MM.1S (cell line): ENCODE measurements around the gene OR2AP1.

Source experiments
- DNase-seq: peaks from one replicate; pipeline ENCODE4 v3.0.0-alpha.2; 2015
- H2AFZ ChIP-seq: fragments of 300-600 bp; sonication (generic); 2 replicates; pipeline ENCODE4 v1.6.0; 2016; ENCODE audit warnings: antibody characterized with exemption, low read length
- H3F3A ChIP-seq: fragments of 300-600 bp; sonication (generic); 2 replicates; pipeline ENCODE4 v1.6.1; 2016; ENCODE audit warnings: mild to moderate bottlenecking, antibody characterized with exemption, low read length, moderate library complexity, mixed read lengths; ENCODE audit not compliant: insufficient read depth
- H3K27ac ChIP-seq: fragments of 300-600 bp; sonication (generic); 2 replicates; pipeline ENCODE4 v1.5.1; 2016; ENCODE audit warnings: mild to moderate bottlenecking, low read length
- H3K27me3 ChIP-seq: fragments of 300-600 bp; sonication (generic); replicated peaks from 2 replicates; pipeline ENCODE4 v1.6.0; 2016; ENCODE audit warnings: low read length; ENCODE audit not compliant: insufficient read depth
- H3K36me3 ChIP-seq: fragments of 300-600 bp; sonication (generic); replicated peaks from 2 replicates; pipeline ENCODE4 v1.6.1; 2016; ENCODE audit warnings: mild to moderate bottlenecking, low read length, mixed read lengths; ENCODE audit not compliant: insufficient read depth
- H3K4me1 ChIP-seq: fragments of 300-600 bp; sonication (generic); 2 replicates; pipeline ENCODE4 v1.6.1; 2016; ENCODE audit warnings: low read length, mixed read lengths
- H3K4me2 ChIP-seq: fragments of 300-600 bp; sonication (generic); 2 replicates; pipeline ENCODE4 v1.6.0; 2016; ENCODE audit warnings: low read depth, low read length
- H3K4me3 ChIP-seq: fragments of 300-600 bp; sonication (generic); 2 replicates; pipeline ENCODE4 v1.5.1; 2016; ENCODE audit warnings: low read length, mixed read lengths
- H3K79me2 ChIP-seq: fragments of 300-600 bp; sonication (generic); 2 replicates; pipeline ENCODE4 v1.6.1; 2016; ENCODE audit warnings: mixed run types, low read length, mixed read lengths
- H3K9ac ChIP-seq: fragments of 300-600 bp; sonication (generic); 2 replicates; pipeline ENCODE4 v1.6.1; 2016; ENCODE audit warnings: low read length, mixed read lengths
- H3K9me2 ChIP-seq: fragments of 300-600 bp; sonication (generic); replicated peaks from 2 replicates; pipeline ENCODE4 v1.6.1; 2016; ENCODE audit warnings: mild to moderate bottlenecking, low read length, mixed read lengths; ENCODE audit not compliant: insufficient read depth
- H3K9me3 ChIP-seq: fragments of 300-600 bp; sonication (generic); replicated peaks from 2 replicates; pipeline ENCODE4 v1.6.1; 2016; ENCODE audit warnings: mild to moderate bottlenecking, low read length, mixed read lengths; ENCODE audit not compliant: insufficient read depth
- H4K20me1 ChIP-seq: fragments of 300-600 bp; sonication (generic); 2 replicates; pipeline ENCODE4 v1.6.1; 2016; ENCODE audit warnings: mild to moderate bottlenecking, low read length, moderate library complexity, mixed read lengths; ENCODE audit not compliant: insufficient read depth
- EZH2 ChIP-seq: fragments of 300-600 bp; sonication (generic); optimal IDR thresholded peaks from 2 replicates; pipeline ENCODE3; 2017; ENCODE audit warnings: low read depth, mild to moderate bottlenecking, antibody characterized with exemption, low read length, mixed read lengths
- EZH2phosphoT487 ChIP-seq: fragments of 300-600 bp; sonication (generic); IDR thresholded peaks from 2 replicates; pipeline ENCODE4 v1.6.1; 2018; ENCODE audit warnings: antibody characterized with exemption, low read length
- TF ChIP-seq, protein P1 (sequence below): fragments of 300-600 bp; sonication (generic); IDR thresholded peaks from 2 replicates; pipeline ENCODE4 v1.5.1; 2016; ENCODE audit warnings: antibody characterized with exemption, low read length, mixed read lengths

Gene OR2AP1

DNA sequence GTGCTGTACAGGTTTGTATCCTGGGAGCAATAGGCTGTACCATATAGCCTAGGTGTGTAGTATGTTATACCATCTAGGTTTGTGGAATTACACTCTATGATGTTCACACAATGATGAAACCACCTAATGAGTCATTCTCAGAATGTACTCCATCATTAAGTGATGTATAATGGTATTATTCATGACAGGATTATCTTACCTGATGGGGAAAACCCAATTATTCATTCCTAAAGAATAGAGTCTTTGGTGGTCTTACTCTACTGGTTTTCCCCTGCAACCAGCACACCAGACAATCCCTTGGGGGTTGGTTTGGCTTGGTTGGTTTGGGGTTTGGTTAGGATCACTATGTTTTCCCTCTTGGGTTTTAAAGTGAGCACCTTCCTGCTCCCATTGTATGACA is 51.8 kb downstream of the OR2AP1 start:
- Histone ChIP-seq H4K20me1 (no peaks in the 10 kb centered on the region), H3K9me3 (no peaks in the 10 kb centered on the region), H3F3A (no peaks in the 10 kb centered on the region), H3K4me2 (no peak overlapping the region), H3K79me2 (no peaks in the 10 kb centered on the region), H3K4me3 (no peak overlapping the region), H3K4me1 (no peaks in the 10 kb centered on the region), H2AFZ (no peak overlapping the region), H3K27ac (no peak overlapping the region), H3K9ac (no peak overlapping the region), H3K9me2 (no peaks in the 10 kb centered on the region), H3K27me3 (no peaks in the 10 kb centered on the region), H3K36me3 (no peaks in the 10 kb centered on the region)
- TF ChIP-seq EZH2phosphoT487 = no peak
- no peak for TF ChIP-seq EZH2
- TF ChIP-seq, protein P1, sequence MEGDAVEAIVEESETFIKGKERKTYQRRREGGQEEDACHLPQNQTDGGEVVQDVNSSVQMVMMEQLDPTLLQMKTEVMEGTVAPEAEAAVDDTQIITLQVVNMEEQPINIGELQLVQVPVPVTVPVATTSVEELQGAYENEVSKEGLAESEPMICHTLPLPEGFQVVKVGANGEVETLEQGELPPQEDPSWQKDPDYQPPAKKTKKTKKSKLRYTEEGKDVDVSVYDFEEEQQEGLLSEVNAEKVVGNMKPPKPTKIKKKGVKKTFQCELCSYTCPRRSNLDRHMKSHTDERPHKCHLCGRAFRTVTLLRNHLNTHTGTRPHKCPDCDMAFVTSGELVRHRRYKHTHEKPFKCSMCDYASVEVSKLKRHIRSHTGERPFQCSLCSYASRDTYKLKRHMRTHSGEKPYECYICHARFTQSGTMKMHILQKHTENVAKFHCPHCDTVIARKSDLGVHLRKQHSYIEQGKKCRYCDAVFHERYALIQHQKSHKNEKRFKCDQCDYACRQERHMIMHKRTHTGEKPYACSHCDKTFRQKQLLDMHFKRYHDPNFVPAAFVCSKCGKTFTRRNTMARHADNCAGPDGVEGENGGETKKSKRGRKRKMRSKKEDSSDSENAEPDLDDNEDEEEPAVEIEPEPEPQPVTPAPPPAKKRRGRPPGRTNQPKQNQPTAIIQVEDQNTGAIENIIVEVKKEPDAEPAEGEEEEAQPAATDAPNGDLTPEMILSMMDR = no peak
- no peak for DNase-seq
